HPDE6-E6E7 (cell line): ENCODE measurements around the gene RNF113A.
"Not testable (repeated sequence)": the region's sequence is repeated elsewhere in the genome, so short reads cannot be mapped to it uniquely, and the experiment has no call there.

Source experiments
- DNase-seq: peaks from one replicate; pipeline ENCODE4 v3.0.0; 2011; ENCODE audit warnings: missing footprints; ENCODE audit errors: extremely low spot score

Gene RNF113A

GRCh38 chrX:119871599-119872395 is at the start of gene RNF113A, which contains the start of gene NDUFA1:
Gene RNF113A (minus strand): TSS chrX:119871733. CDS start chrX:119871613, 120 bp downstream.
Gene NDUFA1 (plus strand): TSS chrX:119871832. CDS start chrX:119871912, 80 bp downstream.
- peak; percentile 64 for DNase-seq

- no peak for DNase-seq
These were observed 48.5 kb upstream of the RNF113A start for GRCh38 chrX:119919835-119920585.

DNA sequence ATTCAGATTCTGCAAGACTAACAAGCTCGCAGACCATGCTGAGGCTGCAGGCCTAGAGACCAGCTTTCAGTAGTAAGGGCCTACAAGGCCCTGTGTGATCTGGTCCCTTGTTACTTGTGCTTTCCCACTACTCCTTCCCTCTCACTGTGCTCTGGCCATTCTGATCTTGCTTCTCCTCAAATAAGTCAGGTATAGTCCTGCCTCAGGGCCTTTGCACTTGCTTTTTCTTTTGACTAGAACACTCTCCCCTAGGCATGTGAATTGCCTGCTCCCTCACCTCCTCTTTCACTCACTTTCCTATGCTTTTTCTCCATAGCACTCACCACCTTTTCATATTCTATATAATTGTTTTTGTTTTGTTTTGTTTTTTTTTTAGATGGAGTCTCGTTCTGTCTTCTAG is 46.3 kb upstream of the RNF113A start:
- no peak for DNase-seq

DNA sequence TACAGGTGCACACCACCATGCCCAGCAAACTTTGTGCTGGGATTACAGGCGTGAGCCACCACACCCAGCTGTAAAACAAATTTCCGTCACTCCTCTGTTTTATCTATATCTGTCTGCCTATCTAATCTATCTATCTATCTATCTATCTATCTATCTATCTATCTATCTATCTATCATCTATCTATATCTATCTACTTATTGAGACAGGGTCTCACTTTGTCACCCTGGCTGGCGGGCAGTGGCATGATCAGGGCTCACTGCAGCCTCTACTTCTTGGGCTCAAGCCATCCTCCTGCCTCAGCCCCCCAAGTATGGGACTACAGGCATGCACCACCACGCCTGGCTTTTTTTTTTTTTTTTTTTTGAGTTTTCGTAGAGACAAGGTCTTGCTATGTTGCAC is 44.8 kb upstream of the RNF113A start:
- no peak for DNase-seq

- DNase-seq = no peak
These were observed 29.4 kb upstream of the RNF113A start for GRCh38 chrX:119900976-119901375.

GRCh38 chrX:119899125-119899524 is 27.6 kb upstream of the RNF113A start:
- no peak for DNase-seq

DNA sequence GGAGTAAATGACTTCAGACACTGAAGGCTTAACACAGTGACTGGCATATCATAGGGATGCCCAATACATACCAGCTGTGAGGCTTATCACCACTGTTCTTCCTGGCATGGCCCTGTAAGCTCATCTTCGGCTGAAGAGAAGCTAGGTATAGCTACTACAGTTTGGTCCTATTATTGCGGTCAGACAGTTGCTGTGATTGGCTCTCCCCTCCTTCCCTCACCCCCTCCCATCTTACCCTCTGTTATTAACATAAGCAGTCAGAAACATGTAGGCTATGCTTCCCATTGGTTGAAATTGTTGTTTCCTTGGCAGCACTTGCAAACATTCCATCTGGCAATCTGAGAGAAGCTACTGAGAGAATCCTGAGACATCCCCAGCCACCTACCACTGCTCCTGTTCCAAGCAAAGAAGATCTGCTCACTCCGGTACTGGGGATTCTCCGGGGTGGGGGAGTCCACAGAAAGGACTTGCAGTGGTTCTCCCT is 24.4 kb upstream of the RNF113A start, which contains the start of gene AKAP14:
Gene AKAP14, plus strand, starts transcription at position 51 of the 484 bp plus-strand sequence. CDS start 7,331 bp downstream, outside the sequence.
- DNase-seq = no peak

DNA sequence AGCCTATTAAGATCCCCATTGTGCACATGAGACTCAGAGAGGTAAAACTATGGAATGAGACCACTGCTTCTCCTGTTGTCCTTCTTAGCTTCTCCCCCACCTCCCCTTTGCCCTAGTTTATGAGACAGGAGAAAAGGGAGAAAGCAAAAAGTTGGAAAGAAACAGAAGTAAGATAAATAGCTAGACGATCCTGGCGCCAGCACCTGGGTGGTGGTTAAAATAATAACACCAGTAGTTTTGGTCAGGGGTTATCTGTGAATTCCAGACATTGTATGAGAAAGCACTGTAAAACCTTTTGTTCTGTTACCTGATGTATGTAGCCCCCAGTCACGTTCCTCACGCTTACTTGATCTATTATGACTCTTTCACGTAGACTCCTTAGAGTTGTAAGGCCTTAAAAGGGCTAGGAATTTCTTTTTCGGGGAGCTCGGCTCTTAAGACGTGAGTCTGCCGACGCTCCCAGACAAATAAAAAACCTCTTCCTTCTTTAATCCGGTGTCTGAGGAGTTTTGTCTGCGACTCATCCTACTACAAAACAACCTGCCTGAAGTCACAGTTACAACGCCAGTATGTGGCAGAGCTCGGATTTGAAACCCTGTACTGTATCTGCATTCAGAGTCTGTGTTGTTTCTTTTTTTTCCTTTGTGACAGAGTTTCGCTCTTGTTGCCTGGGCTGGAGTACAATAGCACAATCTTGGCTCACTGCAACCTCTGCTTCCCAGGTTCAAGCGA is 20.6 kb upstream of the RNF113A start:
- not testable (repeated sequence) for DNase-seq

DNA sequence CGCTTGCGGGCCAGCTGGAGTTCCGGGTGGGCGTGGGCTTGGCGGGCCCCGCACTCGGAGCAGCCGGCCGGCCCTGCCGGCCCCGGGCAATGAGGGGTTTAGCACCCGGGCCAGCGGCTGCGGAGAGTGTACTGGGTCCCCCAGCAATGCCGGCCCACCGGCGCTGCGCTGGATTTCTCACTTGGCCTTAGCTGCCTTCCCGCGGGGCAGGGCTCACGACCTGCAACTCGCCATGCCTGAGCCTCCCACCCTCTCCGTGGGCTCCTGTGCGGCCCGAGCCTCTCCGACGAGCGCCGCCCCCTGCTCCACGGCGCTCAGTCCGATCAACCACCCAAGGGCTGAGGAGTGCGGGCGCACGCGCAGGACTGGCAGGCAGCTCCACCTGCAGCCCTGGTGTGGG is 19.1 kb upstream of the RNF113A start:
- DNase-seq = not testable (repeated sequence)

GRCh38 chrX:119887721-119888425 is 16.3 kb upstream of the RNF113A start:
- DNase-seq = no peak

GRCh38 chrX:119885554-119886428 is 14.3 kb upstream of the RNF113A start:
- DNase-seq = no peak

- peak; percentile 49 for DNase-seq
These were observed 9.3 kb upstream of the RNF113A start for GRCh38 chrX:119880552-119881437.

GRCh38 chrX:119880076-119880475 is 8.5 kb upstream of the RNF113A start:
- no peak for DNase-seq

GRCh38 chrX:119878740-119879139 is 7.2 kb upstream of the RNF113A start:
- no peak for DNase-seq

DNA sequence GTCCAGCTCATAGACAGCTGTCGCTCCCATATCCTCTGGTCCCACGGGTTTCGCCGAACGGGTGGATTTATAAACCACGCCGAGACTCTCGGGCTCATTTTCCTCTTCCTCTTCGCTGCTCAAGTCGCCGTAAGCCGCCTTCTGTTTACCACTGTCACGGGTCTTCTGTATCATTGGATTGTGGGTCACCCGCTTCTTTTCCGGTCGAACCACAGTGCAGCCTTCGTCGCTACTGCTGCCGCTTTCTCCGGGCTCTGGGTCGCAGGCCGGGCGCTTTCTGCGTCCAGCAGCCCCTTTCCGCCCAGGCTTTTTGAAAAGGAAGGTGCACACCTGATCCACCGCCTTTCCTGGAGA is 311 bp downstream of the RNF113A start:
- DNase-seq = no peak

- no peak for DNase-seq
These were observed 854 bp downstream of the RNF113A start for GRCh38 chrX:119870626-119871131.

DNA sequence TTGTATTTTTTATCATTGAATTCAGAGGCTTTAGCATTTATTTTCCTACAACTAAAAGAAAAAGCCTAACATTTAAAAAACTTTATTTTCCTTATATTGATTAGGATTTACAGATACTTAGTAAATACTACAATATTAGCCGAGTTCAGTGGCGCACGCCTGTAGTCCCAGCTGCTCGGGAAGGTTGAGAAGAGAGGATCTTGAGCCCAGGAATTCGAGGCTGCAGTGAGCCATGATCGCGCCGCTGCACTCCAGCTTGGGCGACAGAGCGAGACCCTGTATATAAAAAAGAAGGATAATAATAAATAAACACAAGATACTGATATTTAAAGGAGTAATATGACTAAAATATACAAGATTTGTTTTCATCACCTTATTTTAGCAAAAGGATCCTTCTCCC is 18.1 kb downstream of the RNF113A start:
- no peak for DNase-seq

DNA sequence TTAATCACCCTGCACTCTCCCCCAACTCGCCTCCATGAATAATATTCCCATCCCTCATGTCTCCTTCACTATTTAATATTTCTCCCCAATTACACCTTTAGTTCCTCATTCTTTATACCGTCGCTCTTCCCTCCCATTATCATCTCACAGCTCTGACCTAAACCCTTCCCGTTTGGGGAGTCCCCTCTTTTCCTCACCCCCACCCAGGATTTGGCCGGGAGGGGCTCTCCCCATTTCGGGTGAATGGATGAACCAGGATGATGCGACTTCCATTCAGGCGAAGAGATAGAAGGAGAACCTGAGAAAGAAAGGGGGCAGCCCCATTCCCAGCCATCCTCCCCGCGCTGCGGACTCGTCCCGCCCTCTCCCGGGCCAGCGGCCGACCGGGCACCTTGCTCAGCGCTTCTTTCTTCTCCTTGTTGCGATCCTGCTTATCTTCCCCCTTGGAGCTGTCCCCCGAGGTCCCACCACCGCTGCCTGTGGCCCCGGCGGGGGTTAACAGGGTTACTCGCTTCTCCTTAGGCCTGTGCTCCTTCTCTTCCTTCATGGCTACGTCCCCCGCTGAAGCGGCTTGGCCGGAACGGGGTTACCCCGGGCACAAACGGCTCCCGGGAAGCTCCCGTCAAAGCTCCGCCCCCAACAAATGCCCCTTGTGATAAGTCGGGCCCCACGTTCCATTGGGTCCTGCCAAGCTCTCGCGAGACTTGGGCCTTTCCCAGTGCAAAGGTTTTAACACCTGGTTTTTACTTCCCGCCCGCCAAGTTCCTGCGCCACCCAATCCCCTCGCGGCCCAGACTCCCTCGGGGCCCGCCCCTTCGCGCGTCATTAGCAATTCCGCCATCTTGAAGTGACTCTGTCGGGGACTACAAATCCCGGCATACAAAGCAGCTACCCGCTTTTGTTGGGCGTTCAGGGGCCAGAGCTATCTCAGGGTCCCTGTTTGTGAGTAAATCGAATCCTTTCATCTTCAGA is 18.9 kb downstream of the RNF113A start, which contains the start of gene UPF3B:
Gene UPF3B, minus strand, starts transcription at position 582 of the 972 bp plus-strand sequence. Its CDS starts 35 bp downstream, at position 547.
- DNase-seq = peak; percentile 90
